GM19239 (cell line): ENCODE results near the gene PGA5.

Experiments used
- DNase-seq: peaks from one replicate; pipeline ENCODE4 v3.0.0; 2011; ENCODE audit warnings: low spot score; ENCODE audit not compliant: insufficient read length
- FAIRE-seq: peaks from 2 replicates; lab custom pipeline; 2011; peaks lifted over from hg19 to GRCh38; lab: Jason Lieb, UNC

The PGA5 gene

GRCh38 chr11:61290905-61291690, 50.1 kb downstream of the PGA5 start:
- DNase-seq: no peak
- no peak for FAIRE-seq

- FAIRE-seq (no peak), DNase-seq (no peak)
These were observed 51.4 kb downstream of the PGA5 start for GRCh38 chr11:61292356-61292755.

DNA sequence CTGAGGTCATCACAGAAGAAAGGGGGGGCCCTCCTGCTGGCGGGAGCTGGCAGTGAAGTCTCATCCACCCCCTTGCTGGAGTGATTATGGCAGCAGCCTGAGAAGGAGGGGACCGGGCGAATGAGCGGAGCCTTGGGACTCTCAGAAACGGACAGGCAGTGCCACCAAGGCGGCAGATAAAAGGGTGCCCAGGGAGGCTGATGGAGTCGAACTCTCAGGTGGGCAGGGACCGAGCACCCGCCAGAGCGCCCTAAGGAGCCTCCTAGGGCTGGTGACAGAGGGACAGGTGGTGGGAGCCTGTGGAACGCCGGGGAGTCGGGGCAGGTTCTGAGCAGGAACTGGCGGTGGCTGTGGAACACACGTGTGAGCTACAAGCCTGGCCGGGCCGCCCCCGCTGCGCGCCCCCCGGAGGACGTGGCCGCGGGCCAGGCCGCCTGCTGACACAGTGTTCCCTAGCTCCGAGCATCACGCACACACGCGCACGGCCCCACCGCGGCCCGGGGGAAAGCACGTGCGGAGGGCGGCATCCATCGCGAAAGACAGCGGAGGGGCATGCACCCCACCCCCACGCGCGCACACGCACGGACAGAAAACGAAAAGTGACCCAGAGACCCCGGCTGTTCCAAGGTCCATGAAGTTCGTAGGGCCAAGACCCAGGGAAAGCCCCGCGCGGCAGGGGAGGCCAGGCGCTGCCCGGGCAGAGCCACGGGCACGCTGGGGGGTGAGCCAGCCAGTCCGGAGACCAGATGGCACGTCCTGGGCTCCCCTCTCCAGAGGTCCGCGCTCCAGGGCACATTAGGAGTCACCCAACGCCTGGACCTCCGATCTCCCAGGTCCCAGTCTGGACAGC, 53.1 kb downstream of the PGA5 start:
- DNase-seq (peak; percentile 37), FAIRE-seq (peak; percentile 8)

- FAIRE-seq (peak; percentile 63), DNase-seq (peak; percentile 89)
These were observed 54.0 kb downstream of the PGA5 start, which contains the start of gene VWCE for GRCh38 chr11:61294717-61295595. TSS of gene VWCE (minus strand) at chr11:61295316. CDS start at chr11:61295037, 279 bp downstream.

DNA sequence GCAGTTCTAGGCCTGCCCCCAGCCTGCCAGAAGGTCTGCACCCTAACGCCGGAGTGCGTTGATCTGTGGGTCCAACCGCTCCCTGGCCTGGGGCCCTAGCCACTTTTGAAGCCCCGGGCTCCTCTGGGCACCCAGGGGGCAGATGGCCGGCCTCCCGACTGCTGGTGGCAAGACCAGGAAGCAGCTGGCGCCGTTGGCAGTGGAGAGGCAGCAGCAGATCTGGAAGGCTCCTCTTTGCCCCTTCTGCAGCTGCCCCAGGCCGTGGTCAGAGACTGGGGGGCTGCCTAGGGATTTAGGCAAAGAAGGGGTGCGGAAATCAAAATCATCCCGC, 54.6 kb downstream of the PGA5 start:
- DNase-seq (no peak), FAIRE-seq (no peak)

GRCh38 chr11:61297341-61297740, 56.4 kb downstream of the PGA5 start:
- no peak for DNase-seq
- no peak for FAIRE-seq

DNA sequence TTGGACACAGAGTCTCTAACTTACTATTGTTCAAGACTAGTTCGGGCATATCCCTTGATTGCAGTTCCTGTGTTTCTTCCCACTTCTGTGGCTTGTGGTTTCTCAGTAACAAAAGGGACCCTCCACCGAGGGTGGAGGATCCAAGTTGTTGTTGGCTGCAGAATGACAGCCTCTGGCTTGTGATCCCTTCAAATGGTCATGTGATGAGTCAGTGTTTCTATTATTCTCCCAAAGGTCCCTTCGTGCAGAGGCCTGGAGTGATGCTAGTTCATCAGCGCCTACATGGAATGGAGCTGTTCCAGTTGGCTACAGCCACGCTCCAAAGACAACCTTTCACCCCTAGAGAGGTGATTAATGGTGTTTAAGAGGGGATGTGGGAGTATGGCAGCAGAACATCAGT, 56.8 kb downstream of the PGA5 start:
- DNase-seq: no peak
- no peak for FAIRE-seq

DNA sequence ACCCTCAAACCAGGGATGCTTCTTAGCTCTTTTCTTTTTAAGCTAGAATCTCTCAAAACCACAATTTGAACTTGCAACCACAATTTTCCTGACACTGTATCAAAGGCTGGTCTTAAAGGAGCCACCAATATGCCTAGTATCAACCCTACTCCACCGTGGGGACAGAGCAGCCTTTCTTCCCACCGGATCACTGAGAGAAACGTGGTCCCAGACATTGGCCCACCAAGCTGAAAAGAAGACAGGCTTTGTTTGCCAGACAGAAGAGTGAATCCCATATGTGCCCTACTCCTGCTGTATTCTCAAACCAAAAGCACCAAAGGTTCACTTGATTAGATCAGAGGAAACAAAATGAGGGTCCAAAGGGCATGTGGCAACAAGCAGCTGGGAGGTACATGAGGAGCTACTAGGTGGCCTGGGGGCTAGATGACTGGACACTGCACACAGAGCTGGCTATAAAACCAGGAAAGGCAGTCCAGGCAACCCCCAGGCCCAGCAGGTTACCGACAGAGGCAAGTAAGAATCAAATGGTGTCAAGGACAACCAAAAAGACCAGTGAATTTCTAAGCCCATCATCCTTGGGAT, 57.8 kb downstream of the PGA5 start:
- FAIRE-seq (peak; percentile 23), DNase-seq (no peak)
